GM23338 (cell line): ENCODE measurements around the gene ZFHX3.

ENCODE experiments used
- CREB1 ChIP-seq: fragments of 250-450 bp; sonication (Bioruptor Pico); IDR thresholded peaks from 2 replicates; pipeline ENCODE4 v1.5.0; 2020; ENCODE audit warnings: low read depth, mild to moderate bottlenecking, moderate library complexity
- CTCF ChIP-seq, 2 experiments: fragments of 200-600 bp in 1 of 2; sonication (generic) in 1 of 2; conservative IDR thresholded peaks; 2 replicates each; pipeline versions ENCODE4 v1.5.1 to v1.6.1; 2016 to 2017; ENCODE audit warnings: antibody characterized with exemption in 2 of 2, low read depth in 2 of 2, mild to moderate bottlenecking in 2 of 2, moderate library complexity in 1 of 2
- ETS1 ChIP-seq: IDR thresholded peaks from 2 replicates; pipeline ENCODE4 v1.6.1; 2016; ENCODE audit warnings: antibody characterized with exemption
- EZH2 ChIP-seq: fragments of 200-600 bp; sonication (generic); IDR thresholded peaks from one replicate; pipeline ENCODE4 v1.8.0; 2017; ENCODE audit warnings: antibody characterized with exemption, mild to moderate bottlenecking, low read depth; ENCODE audit not compliant: unreplicated experiment
- EZH2phosphoT487 ChIP-seq: fragments of 200-600 bp; sonication (generic); IDR thresholded peaks from one replicate; pipeline ENCODE4 v1.8.1; 2018; ENCODE audit warnings: antibody characterized with exemption; ENCODE audit not compliant: unreplicated experiment
- JUNB ChIP-seq: IDR thresholded peaks from one replicate; pipeline ENCODE4 v1.6.1; 2016; ENCODE audit warnings: antibody characterized with exemption; ENCODE audit not compliant: unreplicated experiment
- NANOG ChIP-seq: IDR thresholded peaks from 2 replicates; pipeline ENCODE4 v1.6.1; 2016; ENCODE audit warnings: antibody characterized with exemption, borderline replicate concordance
- POLR2AphosphoS5 ChIP-seq: IDR thresholded peaks from 2 replicates; pipeline ENCODE4 v1.6.1; 2016; ENCODE audit warnings: antibody characterized with exemption, low read depth
- REST ChIP-seq: IDR thresholded peaks from one replicate; pipeline ENCODE4 v1.6.1; 2018; ENCODE audit warnings: antibody characterized with exemption; ENCODE audit not compliant: unreplicated experiment
- STAT1 ChIP-seq: IDR thresholded peaks from one replicate; pipeline ENCODE4 v1.6.1; 2016; ENCODE audit warnings: antibody characterized with exemption; ENCODE audit not compliant: unreplicated experiment
- ZNF114 ChIP-seq: fragments of 250-450 bp; sonication (Bioruptor Pico); IDR thresholded peaks from 2 replicates; pipeline ENCODE4 v1.5.0; 2020; ENCODE audit warnings: mild to moderate bottlenecking, moderate library complexity
- ZNF462 ChIP-seq: fragments of 250-450 bp; sonication (Bioruptor Pico); IDR thresholded peaks from 2 replicates; pipeline ENCODE4 v1.5.0; 2020; ENCODE audit warnings: mild to moderate bottlenecking, moderate library complexity

GRCh38 chr16:73046849-73047214, 1.1 kb downstream of the ZFHX3 start:
- TF ChIP-seq EZH2, result no peak
- no peak for TF ChIP-seq STAT1
- TF ChIP-seq POLR2AphosphoS5, result no peak
- TF ChIP-seq CTCF (conservative IDR thresholded peaks at IDR 0.05; ENCODE audit: low read depth in 2 of 2), result no peak
- TF ChIP-seq REST, result no peak
- TF ChIP-seq ETS1, result no peak
- TF ChIP-seq EZH2phosphoT487, result no peak
- no peak for TF ChIP-seq ZNF114 (CRISPR knock-in tag)
- TF ChIP-seq NANOG, result no peak
- TF ChIP-seq JUNB, result no peak
- no peak for TF ChIP-seq ZNF462
- TF ChIP-seq CREB1 (CRISPR knock-in tag), result no peak
